AG09319 (cell line): ENCODE data around the gene KSR1.
"Not testable (repeated sequence)": the region's sequence is repeated elsewhere in the genome, so short reads cannot be mapped to it uniquely, and the experiment has no call there.

ENCODE experiments used
- DNase-seq: peaks from one replicate; pipeline ENCODE4 v3.0.0-alpha.2; 2010; ENCODE audit warnings: low read depth; ENCODE audit errors: extremely low read depth
- TF ChIP-seq, protein P1 (sequence below): IDR thresholded peaks from 2 replicates; pipeline ENCODE4 v1.5.1; 2011; ENCODE audit warnings: low read depth, mild to moderate bottlenecking, inconsistent platforms, low read length, moderate library complexity

The KSR1 gene

GRCh38 chr17:27666831-27667560, 210.7 kb downstream of the KSR1 start:
- TF ChIP-seq, protein P1, sequence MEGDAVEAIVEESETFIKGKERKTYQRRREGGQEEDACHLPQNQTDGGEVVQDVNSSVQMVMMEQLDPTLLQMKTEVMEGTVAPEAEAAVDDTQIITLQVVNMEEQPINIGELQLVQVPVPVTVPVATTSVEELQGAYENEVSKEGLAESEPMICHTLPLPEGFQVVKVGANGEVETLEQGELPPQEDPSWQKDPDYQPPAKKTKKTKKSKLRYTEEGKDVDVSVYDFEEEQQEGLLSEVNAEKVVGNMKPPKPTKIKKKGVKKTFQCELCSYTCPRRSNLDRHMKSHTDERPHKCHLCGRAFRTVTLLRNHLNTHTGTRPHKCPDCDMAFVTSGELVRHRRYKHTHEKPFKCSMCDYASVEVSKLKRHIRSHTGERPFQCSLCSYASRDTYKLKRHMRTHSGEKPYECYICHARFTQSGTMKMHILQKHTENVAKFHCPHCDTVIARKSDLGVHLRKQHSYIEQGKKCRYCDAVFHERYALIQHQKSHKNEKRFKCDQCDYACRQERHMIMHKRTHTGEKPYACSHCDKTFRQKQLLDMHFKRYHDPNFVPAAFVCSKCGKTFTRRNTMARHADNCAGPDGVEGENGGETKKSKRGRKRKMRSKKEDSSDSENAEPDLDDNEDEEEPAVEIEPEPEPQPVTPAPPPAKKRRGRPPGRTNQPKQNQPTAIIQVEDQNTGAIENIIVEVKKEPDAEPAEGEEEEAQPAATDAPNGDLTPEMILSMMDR = no peak
- DNase-seq = no peak

- no peak for DNase-seq
These were observed 211.6 kb downstream of the KSR1 start for GRCh38 chr17:27667656-27668487.

GRCh38 chr17:27668488-27668823, 212.2 kb downstream of the KSR1 start:
- TF ChIP-seq, protein P1 = no peak
- no peak for DNase-seq

More at GRCh38 chr17:27667656-27668487, 211.6 kb downstream of the KSR1 start:
- TF ChIP-seq, protein P1 = no peak

DNA sequence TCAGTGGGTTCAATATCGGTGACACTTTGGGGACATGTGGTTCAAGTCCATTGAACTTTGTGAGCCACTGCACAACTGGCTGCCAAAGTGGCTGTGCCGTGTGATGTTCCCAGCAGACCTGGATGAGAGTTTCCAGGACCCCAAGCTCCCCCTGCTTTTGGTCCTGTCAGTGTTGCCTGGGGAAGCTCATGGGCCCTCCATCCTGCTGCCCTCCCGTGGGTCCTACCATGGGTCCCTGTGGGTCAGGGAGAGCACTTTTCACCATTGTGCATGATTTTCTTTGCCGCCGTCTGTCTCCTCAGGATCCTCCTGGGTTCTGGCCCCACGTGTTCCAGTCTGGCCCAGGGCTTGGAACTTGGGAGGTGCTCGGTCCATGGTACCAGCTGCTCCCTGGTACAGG, 212.9 kb downstream of the KSR1 start:
- DNase-seq = no peak
- TF ChIP-seq, protein P1 = no peak

GRCh38 chr17:27669850-27670249, 213.6 kb downstream of the KSR1 start:
- no peak for DNase-seq
- TF ChIP-seq, protein P1 = no peak

- no peak for DNase-seq
- TF ChIP-seq, protein P1 = no peak
These were observed 214.7 kb downstream of the KSR1 start for GRCh38 chr17:27670791-27671590.

DNA sequence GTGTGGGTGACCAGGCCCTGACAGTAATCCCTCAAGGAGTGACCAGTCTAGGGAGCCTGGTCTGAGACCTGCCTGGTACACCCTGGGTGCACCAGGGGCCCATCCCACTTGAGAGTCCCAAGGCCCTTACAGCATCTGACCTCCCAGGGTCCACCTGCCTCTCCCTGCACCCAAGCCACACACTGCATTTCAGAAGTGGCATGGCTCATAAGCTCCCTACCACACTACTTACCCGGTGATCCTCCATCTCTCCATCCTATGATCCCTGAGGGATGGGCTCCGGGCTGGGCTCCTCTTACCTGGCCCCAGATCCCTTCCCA, 215.3 kb downstream of the KSR1 start:
- no peak for DNase-seq
- TF ChIP-seq, protein P1 = no peak

- not testable (repeated sequence) for DNase-seq
These were observed 215.8 kb downstream of the KSR1 start for GRCh38 chr17:27671977-27672480.
